Astrocyte (in vitro differentiated cells and primary cell): Measurements from ENCODE around the gene SCN3B. TPM values are rescaled to one million over a fixed set of nuclear protein-coding genes. Genes with fewer than 3 reads are reported as not detected.

Experiments
- total RNA-seq: library from RNA; stranded (reverse); gene quantifications from 2 replicates; pipeline ENCODE4 v1.2.1, GENCODE V29; 2021

SCN3B gene
- total RNA-seq, 1 donor from 2014 or later = 2.3 TPM

Other genes with a start within 250 kb of the SCN3B start
- 4.9 and 6.5 TPM in 2 replicates for gene GRAMD1B, start 224.4 kb downstream of the SCN3B start, total RNA-seq
- 8.6 and 11.3 TPM in 2 replicates for gene ZNF202, start 87.0 kb upstream of the SCN3B start, total RNA-seq
- not detected in 2 replicates for gene OR6X1, start 99.9 kb upstream of the SCN3B start, total RNA-seq
- gene OR6M1, start 151.7 kb upstream of the SCN3B start, total RNA-seq = not detected in 2 replicates
- not detected in 2 replicates for gene TMEM225, start 231.0 kb upstream of the SCN3B start, total RNA-seq
- gene OR8D4, start 247.5 kb upstream of the SCN3B start, total RNA-seq = not detected in 2 replicates